PFSK-1 (cell line): Measurements from ENCODE around the gene C11orf52.

Experiments
- FOXP2 ChIP-seq: optimal IDR thresholded peaks from 2 replicates; pipeline ENCODE3; 2011; ENCODE audit warnings: borderline replicate concordance, control low read depth, inconsistent platforms; ENCODE audit not compliant: insufficient read depth; ENCODE audit errors: extremely low read length, extremely low read depth
- POLR2AphosphoS5 ChIP-seq: IDR thresholded peaks from 2 replicates; pipeline ENCODE4 v1.6.1; 2012; ENCODE audit warnings: low read depth, mild to moderate bottlenecking, control low read depth, low read length, moderate library complexity
- REST ChIP-seq, 2 experiments: IDR thresholded peaks; 2 replicates each; pipeline versions ENCODE4 v1.6.1 to v1.8.0; 2011 to 2012; ENCODE audit warnings: low read depth in 2 of 2, low read length in 2 of 2, control low read depth in 1 of 2, inconsistent platforms in 1 of 2, mild to moderate bottlenecking in 1 of 2, moderate library complexity in 1 of 2; ENCODE audit not compliant: insufficient read depth in 1 of 2
- SIN3A ChIP-seq: IDR thresholded peaks from 2 replicates; pipeline ENCODE4 v1.6.1; 2012; ENCODE audit warnings: mild to moderate bottlenecking, low read length, moderate library complexity, borderline replicate concordance; ENCODE audit not compliant: insufficient read depth
- TAF1 ChIP-seq: IDR thresholded peaks from 2 replicates; pipeline ENCODE4 v1.6.1; 2012; ENCODE audit warnings: low read length, control low read depth, borderline replicate concordance; ENCODE audit not compliant: insufficient read depth

GRCh38 chr11:111918390-111919256, at the start of gene C11orf52:
- TF ChIP-seq FOXP2 (no peak), POLR2AphosphoS5 (no peak), TAF1 (no peak), REST (IDR thresholded peaks at IDR 0.05; ENCODE audit: insufficient read depth in 1 of 2, low read depth in 2 of 2, low read length in 2 of 2) (no peak), SIN3A (no peak)
